GM12874 (cell line): ENCODE results near the gene ZNHIT3.

Source experiments
- CTCF ChIP-seq: IDR thresholded peaks from 2 replicates; pipeline ENCODE4 v1.5.1; 2011; ENCODE audit warnings: low read depth, mild to moderate bottlenecking, control low read depth, low read length, moderate library complexity; ENCODE audit not compliant: insufficient read depth

ZNHIT3 gene

DNA sequence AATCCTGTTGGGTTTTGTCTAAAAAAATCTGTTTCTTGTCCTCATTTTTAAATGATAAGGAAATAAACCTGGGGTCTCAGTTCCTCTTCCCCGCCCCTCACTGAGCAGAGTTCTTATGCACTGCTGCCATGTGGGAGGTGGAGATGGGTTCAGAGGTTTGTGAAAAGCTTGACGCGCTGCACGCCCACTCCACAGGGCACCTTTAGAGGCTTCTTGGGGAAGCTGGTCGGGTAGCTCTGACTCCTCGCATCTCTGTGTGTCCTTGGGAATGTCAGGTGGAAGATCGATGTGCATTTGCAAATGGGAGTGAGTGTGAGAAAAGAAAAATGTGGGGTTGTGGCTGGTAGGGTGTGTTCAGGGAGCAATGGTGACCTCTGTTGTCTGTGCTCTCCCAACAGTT, 4.7 kb upstream of the ZNHIT3 start:
- TF ChIP-seq CTCF, result no peak

DNA sequence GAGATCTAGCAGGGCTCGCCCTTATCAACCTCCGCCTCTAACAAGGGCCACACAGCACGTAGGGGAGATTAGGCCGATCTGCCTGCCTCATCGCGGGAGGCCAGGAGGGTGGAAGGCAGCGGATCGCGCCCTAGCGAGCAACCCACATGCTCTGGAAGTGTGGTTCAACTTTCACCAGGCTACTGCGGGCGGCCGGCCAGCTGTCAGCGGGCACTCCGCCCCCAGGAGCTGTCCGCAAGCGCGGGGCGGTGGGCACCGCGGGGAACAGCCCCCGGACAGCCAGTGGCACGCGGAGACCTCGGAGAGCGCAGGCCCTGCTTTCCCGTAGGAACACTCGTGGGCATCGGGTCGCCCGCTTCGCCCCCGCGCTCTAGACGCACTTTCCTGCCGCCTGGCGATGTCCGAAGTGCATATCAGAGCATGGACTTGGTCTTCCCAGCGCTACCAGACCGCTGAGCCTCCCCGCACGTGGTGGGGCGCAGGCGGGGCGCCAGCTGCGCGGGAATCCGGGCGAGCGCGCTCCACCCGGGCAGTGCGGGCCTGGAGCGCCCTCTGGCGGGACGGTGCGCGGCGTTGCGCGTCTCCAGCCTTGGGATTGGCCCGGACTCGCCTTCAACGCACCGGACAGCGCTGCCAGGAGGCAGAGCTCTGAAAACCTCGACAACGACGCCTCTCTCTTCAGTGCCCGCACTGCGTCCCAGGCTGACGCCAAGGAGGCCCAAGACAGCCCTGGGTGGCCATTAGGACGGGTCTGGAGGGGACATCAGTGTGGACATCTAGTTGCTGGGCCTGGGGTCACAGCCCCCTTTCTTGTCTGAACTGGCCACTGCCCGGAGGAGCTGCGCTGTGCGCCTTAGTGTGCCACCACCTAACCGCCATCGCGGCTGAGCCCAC, 3.6 kb upstream of the ZNHIT3 start:
- TF ChIP-seq CTCF, result peak; percentile 97

GRCh38 chr17:36485027-36485426, 1.5 kb upstream of the ZNHIT3 start:
- TF ChIP-seq CTCF, result no peak

DNA sequence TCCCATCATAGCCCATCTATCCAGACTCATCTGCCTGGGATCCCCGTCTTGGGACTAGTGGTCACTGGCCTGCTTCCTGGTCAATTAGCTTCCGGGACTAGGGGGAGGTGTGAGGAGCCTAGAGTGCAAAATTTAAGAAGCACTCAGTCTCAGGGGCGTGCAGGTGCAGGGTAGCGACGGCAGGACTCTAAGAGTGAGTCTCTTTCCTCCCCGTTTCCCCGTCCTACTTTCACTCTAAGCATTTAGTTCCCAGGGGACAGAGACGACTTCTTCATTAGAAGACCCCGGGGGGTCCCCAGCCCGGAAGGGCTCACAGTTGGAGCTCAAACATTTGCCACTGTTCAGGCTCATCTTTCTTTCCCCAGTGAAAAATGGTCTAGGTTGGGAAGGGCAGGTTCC, 677 bp upstream of the ZNHIT3 start:
- TF ChIP-seq CTCF, result no peak

- no peak for TF ChIP-seq CTCF
Observed at GRCh38 chr17:36493956-36494355, 7.5 kb downstream of the ZNHIT3 start.

- TF ChIP-seq CTCF, result no peak
Observed at GRCh38 chr17:36494674-36495073, 8.2 kb downstream of the ZNHIT3 start.

DNA sequence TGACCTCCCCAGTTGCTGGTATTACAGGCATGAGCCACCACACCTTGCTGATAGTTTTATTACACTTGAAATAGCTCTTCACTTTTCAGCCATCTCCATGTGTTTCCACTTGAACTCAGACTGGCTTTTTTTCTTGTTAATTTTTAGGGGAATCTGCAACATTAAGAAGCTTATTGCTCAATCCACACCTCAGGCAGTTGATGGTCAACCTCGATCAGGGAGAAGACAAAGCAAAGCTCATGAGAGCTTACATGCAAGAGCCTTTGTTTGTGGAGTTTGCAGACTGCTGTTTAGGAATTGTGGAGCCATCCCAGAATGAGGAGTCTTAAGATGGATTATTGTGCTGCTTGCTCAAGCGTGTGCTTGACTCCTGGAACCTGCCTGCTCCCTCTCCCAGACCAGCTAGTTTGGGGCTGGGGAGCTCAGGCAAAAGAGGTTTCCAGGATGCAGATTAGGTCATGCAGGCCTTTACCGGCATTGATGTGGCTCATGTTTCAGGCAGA, 8.6 kb downstream of the ZNHIT3 start:
- TF ChIP-seq CTCF, result no peak
